K562 (cell line): ENCODE data around the gene DDAH2. TPM values are rescaled to one million over a fixed set of nuclear protein-coding genes. Genes with fewer than 3 reads are reported as not detected.

Source experiments
- ATF4 ChIP-seq: fragments of 450-650 bp; formaldehyde crosslinking; IDR thresholded peaks from 2 replicates; pipeline ENCODE4 v1.4.0; 2022; ENCODE audit warnings: mild to moderate bottlenecking, moderate library complexity
- HMGN3 ChIP-seq: IDR thresholded peaks from 2 replicates; pipeline ENCODE4 v1.6.1; 2011; ENCODE audit warnings: borderline replicate concordance, low read depth, mild to moderate bottlenecking, mixed read lengths, low read length; ENCODE audit not compliant: insufficient read length; ENCODE audit errors: extremely low read depth
- KLF16 ChIP-seq: IDR thresholded peaks from 2 replicates; pipeline ENCODE4 v1.6.1; 2016; ENCODE audit warnings: antibody characterized with exemption
- NKRF ChIP-seq: fragments of 450-650 bp; IDR thresholded peaks from 2 replicates; pipeline ENCODE4 v1.6.1; 2016; ENCODE audit warnings: borderline replicate concordance
- NR1H2 ChIP-seq: sonication (generic); formaldehyde crosslinking; IDR thresholded peaks from 2 replicates; pipeline ENCODE4 v1.4.0; 2020; ENCODE audit warnings: mild to moderate bottlenecking, missing genetic modification reagents
- SMARCE1 ChIP-seq: fragments of 450-650 bp; IDR thresholded peaks from 2 replicates; pipeline ENCODE4 v1.7.1; 2016; ENCODE audit warnings: mild to moderate bottlenecking
- TAF15 ChIP-seq: fragments of 200-400 bp; formaldehyde crosslinking; IDR thresholded peaks from 2 replicates; pipeline ENCODE4 v1.6.1; 2017; ENCODE audit warnings: mild to moderate bottlenecking, low read depth, low read length, moderate library complexity
- ZNF318 ChIP-seq, 2 experiments: fragments of 450-650 bp; IDR thresholded peaks; 2 replicates each; pipeline ENCODE4 v1.6.1; 2016; ENCODE audit warnings: mild to moderate bottlenecking in 2 of 2, borderline replicate concordance in 1 of 2, low read depth in 1 of 2, moderate library complexity in 1 of 2
- ZNF518B ChIP-seq: fragments of 250-450 bp; sonication (Bioruptor Pico); IDR thresholded peaks from 2 replicates; pipeline ENCODE4 v1.5.0; 2021; ENCODE audit warnings: mild to moderate bottlenecking, moderate library complexity
- ZNF696 ChIP-seq: fragments of 250-450 bp; sonication (Bioruptor Pico); conservative IDR thresholded peaks from 2 replicates; pipeline ENCODE4 v1.4.0; 2020; ENCODE audit warnings: mild to moderate bottlenecking, moderate library complexity
- ZNF75A ChIP-seq: fragments of 450-650 bp; formaldehyde crosslinking; IDR thresholded peaks from 2 replicates; pipeline ENCODE4 v1.4.0; 2020; ENCODE audit warnings: mild to moderate bottlenecking
- polyA plus RNA-seq, 8 experiments: library from polyadenylated mRNA; depleted of rRNA in 4 of 8; stranded (reverse) in 5 of 8; unstranded in 3 of 8; fragments of >200 nt; fragmentation: Nextera tagmentation in 2 of 8; fragmentation: Illumina TruSeq in 1 of 8; extraction: Ambion mirVana in 2 of 8; extraction: Trizol in 1 of 8; gene quantifications; 2 replicates each; pipeline versions ENCODE4 v1.2.1 to v1.2.3, GENCODE V29; 2011 to 2014; ENCODE audit warnings: inconsistent platforms in 1 of 8, missing spikeins in 1 of 8
- total RNA-seq, 7 experiments: library from RNA; depleted of rRNA in 6 of 7; stranded (reverse); fragments of >200 nt in 6 of 7; fragmentation: Illumina TruSeq in 2 of 7; extraction: Trizol in 2 of 7; gene quantifications; 2 replicates each; pipeline versions ENCODE4 v1.2.1 to v1.2.3, GENCODE V29; 2011 to 2021; ENCODE audit warnings: low replicate concordance in 1 of 7

DDAH2 gene
- total and polyA plus RNA-seq, 9 of the 15 experiments (the other 6 are each of a cell fraction or from before 2014, with no cell fraction given), result 1.8 to 45.4 (median 21.4) TPM

GRCh38 chr6:31737991-31738979 is 9.2 kb upstream of the DDAH2 start (continued):
- TF ChIP-seq ZNF318 (IDR thresholded peaks at IDR 0.05; ENCODE audit: borderline replicate concordance in 1 of 2, low read depth in 1 of 2) (no peak), HMGN3 (no peak), ZNF696 (CRISPR knock-in tag) (no peak), NR1H2 (CRISPR knock-in tag) (no peak), ATF4 (CRISPR knock-in tag) (peak; percentile 25), TAF15 (no peak), ZNF518B (CRISPR knock-in tag) (no peak), ZNF75A (no peak), SMARCE1 (no peak), NKRF (peak; percentile 59; the same call in 1 of the 2 replicates), KLF16 (no peak)
